Measurements from ENCODE around the gene SLC10A3.

Gene SLC10A3

GRCh38 chrX:154445776-154446175 lies 44.7 kb downstream of the SLC10A3 start:
- no peak for DNase-seq
- in situ Hi-C loops (cut with MboI; ENCODE audit: low pct_unique_long_range_greater_than_20kb, low sequenced_read_pairs), result no loop called here

GRCh38 chrX:154444755-154445246 lies 45.6 kb downstream of the SLC10A3 start:
- in situ Hi-C loops (cut with MboI; ENCODE audit: low pct_unique_long_range_greater_than_20kb, low sequenced_read_pairs), result no loop called here
- no peak for DNase-seq

- in situ Hi-C loops (cut with MboI; ENCODE audit: low pct_unique_long_range_greater_than_20kb, low sequenced_read_pairs), result no loop called here
- no peak for DNase-seq
Measured at GRCh38 chrX:154443992-154444754, 46.3 kb downstream of the SLC10A3 start, which contains the start of gene FAM50A. TSS of gene FAM50A (plus strand) at chrX:154444141. CDS start at chrX:154444236, 95 bp downstream.

GRCh38 chrX:154443479-154443910 lies 46.9 kb downstream of the SLC10A3 start:
- in situ Hi-C loops (cut with MboI; ENCODE audit: low pct_unique_long_range_greater_than_20kb, low sequenced_read_pairs), result no loop called here
- no peak for DNase-seq

DNA sequence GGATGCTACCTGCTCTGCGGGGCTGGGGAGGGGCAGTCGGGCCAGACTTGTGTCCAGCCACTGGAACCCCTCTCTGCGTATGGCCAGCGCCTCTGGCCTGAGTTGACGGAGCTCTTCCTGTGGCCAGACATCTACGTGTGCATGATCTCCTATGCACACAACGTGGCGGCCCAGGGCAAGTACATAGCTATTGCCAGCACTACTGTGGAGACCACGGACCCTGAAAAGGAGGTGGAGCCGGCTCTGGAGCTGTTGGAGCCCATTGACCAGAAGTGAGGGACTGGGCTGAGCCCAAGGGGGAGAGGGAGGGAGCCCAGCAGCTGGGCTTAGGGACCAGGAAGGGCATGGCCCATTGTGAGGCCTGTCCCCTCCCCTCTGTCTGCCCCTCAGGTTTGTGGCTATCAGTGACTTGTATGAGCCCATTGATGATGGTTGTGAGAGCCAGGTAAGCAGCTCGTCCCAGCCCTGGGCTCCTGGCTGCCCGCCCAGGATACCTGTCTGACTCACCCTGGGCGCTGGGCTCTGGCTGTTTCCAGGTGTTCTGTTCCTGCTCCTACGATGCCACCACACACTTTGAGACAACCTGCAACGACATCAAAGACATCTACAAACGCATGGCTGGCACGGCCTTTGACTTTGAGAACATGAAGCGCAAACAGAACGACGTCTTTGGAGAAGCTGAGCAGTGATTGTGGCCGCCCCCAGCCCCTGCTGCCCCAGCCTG lies 48.3 kb downstream of the SLC10A3 start:
- no peak for DNase-seq
- in situ Hi-C loops (cut with MboI; ENCODE audit: low pct_unique_long_range_greater_than_20kb, low sequenced_read_pairs), result no loop called here

- DNase-seq, result no peak
- in situ Hi-C loops (cut with MboI; ENCODE audit: low pct_unique_long_range_greater_than_20kb, low sequenced_read_pairs), result no loop called here
Measured at GRCh38 chrX:154441564-154441963, 48.9 kb downstream of the SLC10A3 start.

GRCh38 chrX:154440623-154441357 lies 49.6 kb downstream of the SLC10A3 start:
- in situ Hi-C loops (cut with MboI; ENCODE audit: low pct_unique_long_range_greater_than_20kb, low sequenced_read_pairs), result no loop called here
- no peak for DNase-seq

- in situ Hi-C loops (cut with MboI; ENCODE audit: low pct_unique_long_range_greater_than_20kb, low sequenced_read_pairs), result no loop called here
- no peak for DNase-seq
Measured at GRCh38 chrX:154439841-154440240, 50.6 kb downstream of the SLC10A3 start.

DNA sequence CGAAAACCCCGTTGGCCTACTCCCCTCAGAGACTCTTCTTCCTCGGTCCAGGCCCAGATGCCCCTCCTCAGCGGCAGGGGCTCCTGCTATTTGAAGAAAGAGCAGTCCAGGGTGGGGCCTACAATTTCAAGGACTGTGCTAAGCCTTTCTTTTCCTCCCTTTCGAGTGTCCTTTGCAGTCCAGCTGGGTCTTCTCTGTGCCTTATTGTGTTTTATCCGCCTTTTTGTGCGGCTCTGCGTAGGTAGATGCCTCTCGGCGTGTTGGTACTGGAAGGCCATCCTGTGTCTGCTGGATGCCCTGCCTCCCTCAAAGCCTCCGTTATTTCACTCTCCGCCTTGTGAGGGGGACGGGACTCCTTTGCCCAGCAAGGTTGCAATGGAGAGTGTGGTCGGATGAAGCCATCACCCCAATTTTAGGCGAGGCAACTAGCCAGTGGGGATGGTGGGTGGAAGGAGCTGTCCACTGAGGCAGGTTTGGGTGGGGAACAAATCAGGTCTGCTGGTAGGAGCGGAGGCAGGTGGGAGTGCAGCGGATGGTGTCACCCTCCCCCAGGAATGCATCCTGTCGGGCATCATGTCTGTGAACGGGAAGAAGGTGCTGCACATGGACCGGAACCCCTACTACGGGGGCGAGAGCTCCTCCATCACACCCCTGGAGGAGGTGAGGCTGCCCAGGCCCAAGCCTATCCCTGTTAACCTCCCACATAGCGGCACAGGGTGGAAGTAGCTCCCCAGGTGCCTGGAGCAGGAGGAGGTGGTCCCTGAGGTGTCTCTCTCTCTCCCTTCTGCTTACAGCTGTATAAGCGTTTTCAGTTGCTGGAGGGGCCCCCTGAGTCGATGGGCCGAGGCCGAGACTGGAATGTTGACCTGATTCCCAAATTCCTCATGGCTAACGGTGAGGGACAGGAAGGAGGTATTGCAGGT lies 52.2 kb downstream of the SLC10A3 start:
- DNase-seq, result no peak
- in situ Hi-C loops (cut with MboI; ENCODE audit: low pct_unique_long_range_greater_than_20kb, low sequenced_read_pairs), result no loop called here
